Esophagus muscularis mucosa (tissue), 4 donors: ENCODE measurements around the gene AURKA. TPM values are rescaled to one million over a fixed set of nuclear protein-coding genes. Genes with fewer than 3 reads are reported as not detected.

Experiments
- DNase-seq: peaks from one replicate; pipeline ENCODE4 v3.0.0-alpha.2; 2017; ENCODE audit errors: extremely low spot score
- H3K27ac ChIP-seq, 4 donors: fragments of 200-600 bp; sonication (generic); replicated peaks in 1 of 4; 1 replicate in 3 of 4; 2 replicates in 1 of 4; pipeline ENCODE4 v1.5.1; 2016 to 2019; ENCODE audit warnings: mild to moderate bottlenecking in 1 of 4
- H3K27me3 ChIP-seq, 4 donors: fragments of 200-600 bp; sonication (generic); one replicate each; pipeline versions ENCODE4 v1.5.1 to v1.6.0; 2016 to 2019
- H3K36me3 ChIP-seq, 4 donors: fragments of 200-600 bp; sonication (generic); one replicate each; pipeline ENCODE4 v1.5.1; 2016 to 2019
- H3K4me1 ChIP-seq, 4 donors: fragments of 200-600 bp; sonication (generic); one replicate each; pipeline ENCODE4 v1.5.1; 2016 to 2019
- H3K4me3 ChIP-seq, 4 donors: fragments of 200-600 bp; sonication (generic); 1 replicate in 2 of 4; 2 replicates in 2 of 4; pipeline ENCODE4 v1.5.1; 2016 to 2019; ENCODE audit warnings: mild to moderate bottlenecking in 4 of 4, moderate library complexity in 1 of 4
- H3K9me3 ChIP-seq, 4 donors: fragments of 200-600 bp; sonication (generic); 1 replicate in 3 of 4; 2 replicates in 1 of 4; pipeline ENCODE4 v1.5.1; 2016 to 2019
- EP300 ChIP-seq: sonication (generic); formaldehyde crosslinking; IDR thresholded peaks from one replicate; pipeline ENCODE4 v1.6.1; 2017; ENCODE audit warnings: antibody characterized with exemption
- POLR2A ChIP-seq: fragments of 450-650 bp; IDR thresholded peaks from one replicate; pipeline ENCODE4 v1.6.1; 2017; ENCODE audit warnings: antibody characterized with exemption, moderate library complexity, mild to moderate bottlenecking, low read depth
- POLR2AphosphoS5 ChIP-seq, 2 donors: sonication (generic); formaldehyde crosslinking; IDR thresholded peaks; one replicate each; pipeline ENCODE4 v1.6.1; 2017; ENCODE audit warnings: antibody characterized with exemption in 2 of 2
- WGBS: methylation state at CpG from one replicate; pipeline ENCODE4 v1.1.5; 2018; 5-methylcytosine and 5-hydroxymethylcytosine counted together
- intact Hi-C: fragments of 100-400 bp; cut with DNase I; formaldehyde crosslinking; loops from one replicate; pipeline ENCODE4 v1.15.1; 2023
- total RNA-seq, 4 donors: library from RNA; depleted of rRNA; stranded (reverse); fragments of >200 nt; gene quantifications; one replicate each; pipeline versions ENCODE4 v1.1.0 to v1.2.1, GENCODE V29; 2016
- TF ChIP-seq, protein P1 (sequence below), 3 experiments: fragments of 200-600 bp in 2 of 3; fragments of 450-650 bp in 1 of 3; sonication (generic) in 2 of 3; IDR thresholded peaks; one replicate each; pipeline ENCODE4 v1.5.1; 2017 to 2019; ENCODE audit warnings: antibody characterized with exemption in 3 of 3, mild to moderate bottlenecking in 2 of 3, moderate library complexity in 1 of 3

Gene AURKA
- total RNA-seq, 4 donors from 2014 or later = 0.66 to 2.1 (median 1.4) TPM

GRCh38 chr20:56373942-56374341 is 18.1 kb downstream of the AURKA start:
- no peak overlapping the region for H3K4me3 ChIP-seq
- DNase-seq = no peak
- H3K27me3 ChIP-seq = no peaks in the 10 kb centered on the region
- 78% methylated on average over 1 of the region's 1 CpG for WGBS
- no peak for TF ChIP-seq POLR2A
- TF ChIP-seq POLR2AphosphoS5 (IDR thresholded peaks at IDR 0.05) = no peak
- TF ChIP-seq, protein P1, sequence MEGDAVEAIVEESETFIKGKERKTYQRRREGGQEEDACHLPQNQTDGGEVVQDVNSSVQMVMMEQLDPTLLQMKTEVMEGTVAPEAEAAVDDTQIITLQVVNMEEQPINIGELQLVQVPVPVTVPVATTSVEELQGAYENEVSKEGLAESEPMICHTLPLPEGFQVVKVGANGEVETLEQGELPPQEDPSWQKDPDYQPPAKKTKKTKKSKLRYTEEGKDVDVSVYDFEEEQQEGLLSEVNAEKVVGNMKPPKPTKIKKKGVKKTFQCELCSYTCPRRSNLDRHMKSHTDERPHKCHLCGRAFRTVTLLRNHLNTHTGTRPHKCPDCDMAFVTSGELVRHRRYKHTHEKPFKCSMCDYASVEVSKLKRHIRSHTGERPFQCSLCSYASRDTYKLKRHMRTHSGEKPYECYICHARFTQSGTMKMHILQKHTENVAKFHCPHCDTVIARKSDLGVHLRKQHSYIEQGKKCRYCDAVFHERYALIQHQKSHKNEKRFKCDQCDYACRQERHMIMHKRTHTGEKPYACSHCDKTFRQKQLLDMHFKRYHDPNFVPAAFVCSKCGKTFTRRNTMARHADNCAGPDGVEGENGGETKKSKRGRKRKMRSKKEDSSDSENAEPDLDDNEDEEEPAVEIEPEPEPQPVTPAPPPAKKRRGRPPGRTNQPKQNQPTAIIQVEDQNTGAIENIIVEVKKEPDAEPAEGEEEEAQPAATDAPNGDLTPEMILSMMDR (IDR thresholded peaks at IDR 0.05) = no peak
- TF ChIP-seq EP300 = no peak
- no peaks in the 10 kb centered on the region for H3K9me3 ChIP-seq
- H3K4me1 ChIP-seq = no peaks in the 10 kb centered on the region
- intact Hi-C loops = no loop called here
- H3K36me3 ChIP-seq = peaks cover 4 to 18% (median 9%) of the 10 kb centered on the region in 4 donors
- H3K27ac ChIP-seq = no peak overlapping the region

DNA sequence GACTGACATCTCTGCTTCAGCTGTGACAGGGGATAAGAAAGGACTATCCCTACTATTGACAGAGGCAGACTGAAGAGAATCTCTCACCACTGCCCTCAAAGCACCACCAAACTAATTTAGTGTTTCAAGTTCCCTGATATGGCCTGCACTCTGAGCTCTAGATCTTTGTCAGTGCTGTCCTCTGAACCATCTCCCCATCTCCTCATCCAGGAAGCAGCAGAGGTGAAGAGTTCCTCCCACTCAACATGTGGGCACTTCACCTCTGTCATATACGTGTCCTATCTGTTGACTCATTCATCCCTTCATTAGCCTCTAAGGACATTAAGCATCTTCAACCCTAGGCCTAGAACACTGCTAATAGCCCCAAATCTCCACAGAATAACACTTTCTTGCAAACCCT is 19.2 kb downstream of the AURKA start:
- intact Hi-C loops = no loop called here
- Histone ChIP-seq H3K27ac (no peak overlapping the region), H3K4me1 (no peaks in the 10 kb centered on the region), H3K4me3 (no peak overlapping the region), H3K9me3 (no peaks in the 10 kb centered on the region), H3K36me3 (peaks cover 9 to 29% (median 17%) of the 10 kb centered on the region in 4 donors), H3K27me3 (no peaks in the 10 kb centered on the region)
- DNase-seq = no peak
- 75% methylated on average over 1 of the region's 1 CpG for WGBS
- TF ChIP-seq, protein P1 (IDR thresholded peaks at IDR 0.05) = no peak
- TF ChIP-seq EP300 (no peak), POLR2A (no peak), POLR2AphosphoS5 (IDR thresholded peaks at IDR 0.05) (no peak)

DNA sequence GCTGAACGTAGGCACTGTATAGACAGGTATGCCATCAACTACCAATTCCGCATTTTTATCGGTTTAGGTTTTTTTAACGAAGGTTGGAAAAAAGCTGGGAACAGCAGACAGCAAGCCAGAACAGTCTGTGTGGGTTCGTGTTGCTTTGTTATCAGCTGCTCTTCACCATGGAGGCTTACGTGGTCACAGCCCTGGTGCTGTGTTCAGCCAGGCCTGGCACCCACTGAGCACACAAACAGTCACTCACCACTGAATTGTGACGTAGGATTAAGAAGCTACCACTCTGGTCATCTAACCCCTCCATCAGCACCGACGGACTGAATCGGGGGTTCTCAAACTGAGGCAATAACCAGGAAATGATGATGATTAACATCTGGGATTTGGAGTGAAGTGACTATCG is 20.0 kb downstream of the AURKA start:
- Histone ChIP-seq H3K4me3 (no peak overlapping the region), H3K27me3 (no peaks in the 10 kb centered on the region), H3K27ac (no peak overlapping the region), H3K9me3 (no peaks in the 10 kb centered on the region), H3K4me1 (no peaks in the 10 kb centered on the region), H3K36me3 (peaks cover 18 to 38% (median 26%) of the 10 kb centered on the region in 4 donors)
- no peak for TF ChIP-seq EP300
- DNase-seq = no peak
- intact Hi-C loops = no loop called here
- WGBS = 85% methylated on average over 11 of the region's 11 CpGs

- no peak for TF ChIP-seq EP300
- TF ChIP-seq, protein P1 (IDR thresholded peaks at IDR 0.05) = no peak
- no peak for TF ChIP-seq POLR2AphosphoS5 (IDR thresholded peaks at IDR 0.05)
- TF ChIP-seq POLR2A = no peak
- intact Hi-C loops = no loop called here
- Histone ChIP-seq H3K27me3 (no peaks in the 10 kb centered on the region), H3K4me3 (no peak overlapping the region), H3K4me1 (no peaks in the 10 kb centered on the region), H3K36me3 (peaks cover 39 to 66% (median 51%) of the 10 kb centered on the region in 4 donors), H3K9me3 (no peaks in the 10 kb centered on the region), H3K27ac (no peak overlapping the region)
- DNase-seq = no peak
- WGBS = 87% methylated on average over 4 of the region's 4 CpGs
These were observed 22.8 kb downstream of the AURKA start for GRCh38 chr20:56369179-56369578.

DNA sequence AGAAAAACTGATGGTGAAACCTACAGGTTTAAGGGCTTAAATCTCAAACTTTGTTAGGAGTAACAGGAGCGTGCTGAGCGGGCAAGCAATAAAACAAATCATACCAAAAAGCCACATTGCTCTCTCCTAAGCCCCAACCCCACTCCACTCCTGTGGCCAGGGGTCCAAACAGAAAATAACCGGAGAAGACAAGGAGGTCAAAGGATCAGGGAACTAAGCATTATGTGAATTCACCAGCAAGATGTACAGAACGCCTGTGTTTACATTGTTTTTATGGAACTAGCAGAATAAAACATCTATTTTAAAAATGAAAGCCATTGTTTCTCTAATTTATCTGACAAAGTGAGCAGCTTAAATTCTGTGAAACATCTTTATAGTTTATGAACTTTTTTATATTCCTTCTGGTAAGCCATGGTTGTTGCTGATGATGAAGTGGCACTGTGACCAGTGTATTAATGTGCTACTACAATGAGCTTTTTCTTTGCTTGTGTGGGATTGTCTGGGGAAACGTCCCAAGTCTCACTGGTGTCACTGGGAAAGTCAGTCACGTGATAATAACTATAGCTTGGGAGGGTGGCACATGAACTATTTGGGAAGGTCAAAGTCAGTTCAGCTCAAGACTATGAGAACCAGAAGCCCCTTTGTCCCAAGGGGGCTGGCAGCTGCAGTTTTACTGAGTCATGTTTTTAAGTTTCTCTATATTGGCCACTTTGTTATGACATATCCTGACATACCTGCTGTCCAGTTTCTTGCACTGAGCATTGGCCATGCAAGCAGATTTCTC is 23.5 kb downstream of the AURKA start:
- DNase-seq = no peak
- H3K4me3 ChIP-seq = no peak overlapping the region
- peaks cover 0 to 2% (median 0%) of the 10 kb centered on the region in 4 donors for H3K4me1 ChIP-seq
- intact Hi-C loops = no loop called here
- H3K9me3 ChIP-seq = no peaks in the 10 kb centered on the region
- H3K36me3 ChIP-seq = peaks cover 39 to 66% (median 51%) of the 10 kb centered on the region in 4 donors
- H3K27me3 ChIP-seq = no peaks in the 10 kb centered on the region
- WGBS = 80% methylated on average over 6 of the region's 6 CpGs
- H3K27ac ChIP-seq = no peak overlapping the region
- no peak for TF ChIP-seq POLR2A
- no peak for TF ChIP-seq EP300
